Measurements from ENCODE around the gene FOXQ1.
"Not testable (repeated sequence)": the region's sequence is repeated elsewhere in the genome, so short reads cannot be mapped to it uniquely, and the experiment has no call there.

The FOXQ1 gene

GRCh38 chr6:1322696-1323219, 10.9 kb downstream of the FOXQ1 start:
- DNase-seq (ENCODE audit: low read depth) = no peak

GRCh38 chr6:1324936-1325335, 13.0 kb downstream of the FOXQ1 start:
- no peak for DNase-seq (ENCODE audit: low read depth)

GRCh38 chr6:1325461-1326309, 13.8 kb downstream of the FOXQ1 start:
- no peak for DNase-seq (ENCODE audit: low read depth)

GRCh38 chr6:1326535-1327121, 14.7 kb downstream of the FOXQ1 start:
- no peak for DNase-seq (ENCODE audit: low read depth)

- DNase-seq (ENCODE audit: low read depth) = no peak
These were observed 15.7 kb downstream of the FOXQ1 start for GRCh38 chr6:1327630-1328029.

GRCh38 chr6:1328129-1328800, 16.4 kb downstream of the FOXQ1 start:
- no peak for DNase-seq (ENCODE audit: low read depth)

- DNase-seq (ENCODE audit: low read depth) = no peak
These were observed 17.8 kb downstream of the FOXQ1 start for GRCh38 chr6:1329708-1330107.

GRCh38 chr6:1334684-1335083, 22.8 kb downstream of the FOXQ1 start:
- no peak for DNase-seq (ENCODE audit: low read depth)

- no peak for DNase-seq (ENCODE audit: low read depth)
These were observed 23.6 kb downstream of the FOXQ1 start for GRCh38 chr6:1335367-1336037.

GRCh38 chr6:1336246-1336843, 24.4 kb downstream of the FOXQ1 start:
- DNase-seq (ENCODE audit: low read depth) = no peak

GRCh38 chr6:1337791-1338190, 25.9 kb downstream of the FOXQ1 start:
- no peak for DNase-seq (ENCODE audit: low read depth)

GRCh38 chr6:1346101-1346500, 34.2 kb downstream of the FOXQ1 start:
- no peak for DNase-seq (ENCODE audit: low read depth)

- no peak for DNase-seq (ENCODE audit: low read depth)
These were observed 34.7 kb downstream of the FOXQ1 start for GRCh38 chr6:1346558-1347091.

GRCh38 chr6:1347161-1347560, 35.3 kb downstream of the FOXQ1 start:
- DNase-seq (ENCODE audit: low read depth) = no peak

- no peak for DNase-seq (ENCODE audit: low read depth)
These were observed 36.8 kb downstream of the FOXQ1 start for GRCh38 chr6:1348675-1349074.

- no peak for DNase-seq (ENCODE audit: low read depth)
These were observed 37.8 kb downstream of the FOXQ1 start for GRCh38 chr6:1349655-1350054.

- DNase-seq (ENCODE audit: low read depth) = no peak
These were observed 39.6 kb downstream of the FOXQ1 start for GRCh38 chr6:1351381-1352008.

GRCh38 chr6:1355068-1355467, 43.2 kb downstream of the FOXQ1 start:
- DNase-seq (ENCODE audit: low read depth) = not testable (repeated sequence)

- DNase-seq (ENCODE audit: low read depth) = not testable (repeated sequence)
These were observed 49.8 kb downstream of the FOXQ1 start for GRCh38 chr6:1361717-1362116.

GRCh38 chr6:1362643-1363042, 50.7 kb downstream of the FOXQ1 start:
- no peak for DNase-seq (ENCODE audit: low read depth)

GRCh38 chr6:1363298-1363697, 51.4 kb downstream of the FOXQ1 start:
- DNase-seq (ENCODE audit: low read depth) = no peak

Measured in CMK (cell line).